ENCODE measurements around the gene MRPS23. TPM values are rescaled to one million over a fixed set of nuclear protein-coding genes. Genes with fewer than 3 reads are reported as not detected.

The MRPS23 gene
- total RNA-seq, 4 donors from 2014 or later = 24.3 to 47.2 (median 35.5) TPM

DNA sequence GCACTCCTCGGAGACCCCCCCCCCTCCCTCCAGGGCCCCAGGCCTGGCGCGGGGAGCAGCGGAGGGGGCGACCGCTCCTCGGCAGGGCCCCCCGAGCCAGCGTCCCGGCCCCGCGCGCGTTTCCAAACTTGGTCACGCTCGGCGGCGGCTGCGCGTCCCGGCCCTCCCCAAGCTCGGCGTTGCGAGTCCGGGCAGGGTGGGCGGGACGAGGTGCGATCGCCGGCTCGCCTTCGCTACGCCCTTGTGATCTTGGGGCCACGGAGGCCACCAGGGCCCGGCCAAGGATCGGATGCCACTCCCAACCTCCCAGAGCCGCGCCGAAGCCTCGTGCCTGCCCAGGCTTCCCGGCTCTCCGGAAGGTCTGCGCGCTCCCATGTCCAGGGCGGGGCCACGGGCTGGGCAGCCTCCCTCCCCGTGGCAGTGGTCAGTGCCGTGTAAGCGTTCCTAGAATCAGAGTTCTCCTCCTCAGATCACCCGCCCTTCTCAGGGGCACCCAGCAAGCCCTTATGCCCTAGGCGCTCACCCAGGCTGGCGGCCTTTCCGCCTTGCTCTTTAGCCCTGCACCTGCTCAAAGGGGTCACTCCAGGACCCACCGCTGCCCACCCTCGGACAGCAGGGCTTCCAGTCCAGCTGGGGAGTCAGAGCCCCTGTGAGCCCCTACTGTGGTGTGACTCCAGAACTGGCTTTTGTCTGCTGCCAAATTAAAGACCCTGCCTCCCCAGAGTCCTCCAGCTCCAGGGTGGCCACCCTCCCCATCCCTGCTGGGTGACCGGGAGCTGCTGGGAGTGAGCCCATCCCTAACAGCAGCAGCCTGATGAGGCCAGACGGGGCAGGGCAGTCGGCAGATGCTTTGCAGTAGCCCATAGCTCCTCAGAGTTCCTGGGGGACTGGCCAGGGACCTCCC, 12.2 kb upstream of the MRPS23 start:
- in situ Hi-C loops (cut with MboI; ENCODE audit: low sequenced_read_pairs in 4 of 4) = no loop called here
- Histone ChIP-seq H3K27ac (peak overlapping the region; percentile 85 to 94 (median 90)), H3K27me3 (no peaks in the 10 kb centered on the region), H3K4me1 (peaks cover 30 to 39% of the 10 kb centered on the region in 2 donors), H3K4me3 (peak overlapping the region; percentile 58 to 73 (median 66)), H3K36me3 (peaks cover 0 to 10% of the 10 kb centered on the region in 2 donors), H3K9me3 (no peaks in the 10 kb centered on the region)
- DNase-seq (peak; percentile 58 to 81), ATAC-seq (peak; percentile 60 to 62)
- intact Hi-C loops (cut with DNase I; ENCODE audit: low total_unique reads) = no loop called here
- peak; percentile 50 to 56 for TF ChIP-seq POLR2A (IDR thresholded peaks at IDR 0.05)
- TF ChIP-seq, protein P1, sequence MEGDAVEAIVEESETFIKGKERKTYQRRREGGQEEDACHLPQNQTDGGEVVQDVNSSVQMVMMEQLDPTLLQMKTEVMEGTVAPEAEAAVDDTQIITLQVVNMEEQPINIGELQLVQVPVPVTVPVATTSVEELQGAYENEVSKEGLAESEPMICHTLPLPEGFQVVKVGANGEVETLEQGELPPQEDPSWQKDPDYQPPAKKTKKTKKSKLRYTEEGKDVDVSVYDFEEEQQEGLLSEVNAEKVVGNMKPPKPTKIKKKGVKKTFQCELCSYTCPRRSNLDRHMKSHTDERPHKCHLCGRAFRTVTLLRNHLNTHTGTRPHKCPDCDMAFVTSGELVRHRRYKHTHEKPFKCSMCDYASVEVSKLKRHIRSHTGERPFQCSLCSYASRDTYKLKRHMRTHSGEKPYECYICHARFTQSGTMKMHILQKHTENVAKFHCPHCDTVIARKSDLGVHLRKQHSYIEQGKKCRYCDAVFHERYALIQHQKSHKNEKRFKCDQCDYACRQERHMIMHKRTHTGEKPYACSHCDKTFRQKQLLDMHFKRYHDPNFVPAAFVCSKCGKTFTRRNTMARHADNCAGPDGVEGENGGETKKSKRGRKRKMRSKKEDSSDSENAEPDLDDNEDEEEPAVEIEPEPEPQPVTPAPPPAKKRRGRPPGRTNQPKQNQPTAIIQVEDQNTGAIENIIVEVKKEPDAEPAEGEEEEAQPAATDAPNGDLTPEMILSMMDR (IDR thresholded peaks at IDR 0.05 in 4 of 5, conservative IDR thresholded peaks at IDR 0.05 in 1 of 5) = no peak

DNA sequence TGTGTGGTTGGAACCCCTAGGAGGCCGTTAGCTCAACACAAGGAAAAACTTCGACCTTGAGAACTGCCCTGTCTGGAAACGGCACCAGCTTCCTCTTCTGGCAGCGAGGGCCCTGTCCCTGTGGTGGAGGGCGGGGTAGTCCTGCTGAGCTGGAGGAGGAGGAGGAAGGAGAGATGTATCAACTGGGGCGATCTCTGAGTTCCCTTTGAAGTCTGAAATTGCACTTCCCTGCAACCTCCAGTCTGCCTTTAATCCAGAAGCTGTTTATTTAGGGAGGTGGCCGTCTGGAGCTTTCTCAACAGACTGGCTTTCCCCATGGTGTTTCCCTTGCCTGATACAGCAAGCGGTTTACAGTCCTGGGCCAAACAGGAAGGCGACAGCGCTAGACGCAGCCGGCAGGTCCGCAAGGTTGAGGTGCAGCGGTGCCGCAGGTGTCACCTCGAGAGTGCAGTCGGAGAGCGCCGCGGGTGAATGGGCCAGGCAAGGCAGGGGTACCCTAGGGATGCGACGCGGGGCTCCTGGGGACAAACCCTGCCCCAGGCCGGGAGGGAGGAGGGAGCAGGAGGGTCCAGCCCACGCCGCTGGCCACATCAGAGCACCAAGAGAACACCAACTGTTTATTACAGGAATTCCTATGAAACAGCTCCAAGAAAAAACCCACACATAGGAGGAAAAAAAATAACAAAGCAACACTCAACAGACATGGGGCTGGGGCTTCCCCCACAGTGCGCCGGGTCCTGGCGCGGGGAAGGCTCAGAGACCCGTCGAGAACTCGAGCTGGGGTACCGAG, 11.4 kb upstream of the MRPS23 start:
- H3K9me3 ChIP-seq = no peaks in the 10 kb centered on the region
- peak overlapping the region; percentile 85 to 94 (median 90) for H3K27ac ChIP-seq
- peaks cover 0 to 10% of the 10 kb centered on the region in 2 donors for H3K36me3 ChIP-seq
- intact Hi-C loops (cut with DNase I; ENCODE audit: low total_unique reads) = no loop called here
- DNase-seq (peak in 1 of 2 donors; percentile 78), ATAC-seq (peak; percentile 43 to 55)
- peak overlapping the region; percentile 58 to 73 (median 66) for H3K4me3 ChIP-seq
- peaks cover 30 to 39% of the 10 kb centered on the region in 2 donors for H3K4me1 ChIP-seq
- TF ChIP-seq, protein P1 (IDR thresholded peaks at IDR 0.05 in 4 of 5, conservative IDR thresholded peaks at IDR 0.05 in 1 of 5) = no peak
- TF ChIP-seq POLR2A (IDR thresholded peaks at IDR 0.05) = no peak
- no peaks in the 10 kb centered on the region for H3K27me3 ChIP-seq
- in situ Hi-C loops (cut with MboI; ENCODE audit: low sequenced_read_pairs in 4 of 4) = no loop called here

DNA sequence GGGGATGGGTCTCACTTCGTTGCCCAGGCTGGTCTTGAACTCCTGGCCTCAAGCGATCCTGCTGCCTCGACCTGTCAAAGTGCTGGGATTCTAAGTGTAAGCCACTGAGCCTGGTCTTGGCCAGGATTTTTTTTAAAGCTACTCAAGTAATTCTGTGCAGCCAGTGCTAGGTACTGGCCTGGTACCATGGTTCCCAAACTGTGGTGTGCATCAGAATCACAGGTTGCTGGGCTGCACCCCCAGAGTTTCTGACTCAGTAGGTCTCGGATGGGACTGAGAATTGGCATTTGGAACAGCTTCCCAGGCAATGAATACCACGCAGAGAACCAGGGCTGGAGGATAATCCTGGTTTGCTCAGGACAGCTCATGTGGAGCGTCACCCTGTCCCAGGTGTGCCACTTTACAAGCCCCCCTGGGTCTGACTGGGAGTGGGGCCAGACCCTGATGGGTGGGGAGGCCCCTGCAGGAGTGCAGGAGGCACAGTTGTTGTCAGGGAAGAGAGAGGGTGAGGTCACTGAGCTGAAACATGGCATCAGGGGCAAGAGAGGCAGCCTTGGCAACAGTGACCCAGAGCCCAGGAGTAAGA, 10.7 kb upstream of the MRPS23 start:
- H3K27ac ChIP-seq = peak overlapping the region; percentile 85 to 94 (median 90)
- H3K4me3 ChIP-seq = no peak overlapping the region
- TF ChIP-seq, protein P1 (IDR thresholded peaks at IDR 0.05 in 4 of 5, conservative IDR thresholded peaks at IDR 0.05 in 1 of 5) = no peak
- no peak for TF ChIP-seq POLR2A (IDR thresholded peaks at IDR 0.05)
- peaks cover 0 to 6% of the 10 kb centered on the region in 2 donors for H3K36me3 ChIP-seq
- ATAC-seq (no peak), DNase-seq (no peak)
- intact Hi-C loops (cut with DNase I; ENCODE audit: low total_unique reads) = no loop called here
- H3K4me1 ChIP-seq = peaks cover 30 to 39% of the 10 kb centered on the region in 2 donors
- in situ Hi-C loops (cut with MboI; ENCODE audit: low sequenced_read_pairs in 4 of 4) = no loop called here
- no peaks in the 10 kb centered on the region for H3K9me3 ChIP-seq
- no peaks in the 10 kb centered on the region for H3K27me3 ChIP-seq

DNA sequence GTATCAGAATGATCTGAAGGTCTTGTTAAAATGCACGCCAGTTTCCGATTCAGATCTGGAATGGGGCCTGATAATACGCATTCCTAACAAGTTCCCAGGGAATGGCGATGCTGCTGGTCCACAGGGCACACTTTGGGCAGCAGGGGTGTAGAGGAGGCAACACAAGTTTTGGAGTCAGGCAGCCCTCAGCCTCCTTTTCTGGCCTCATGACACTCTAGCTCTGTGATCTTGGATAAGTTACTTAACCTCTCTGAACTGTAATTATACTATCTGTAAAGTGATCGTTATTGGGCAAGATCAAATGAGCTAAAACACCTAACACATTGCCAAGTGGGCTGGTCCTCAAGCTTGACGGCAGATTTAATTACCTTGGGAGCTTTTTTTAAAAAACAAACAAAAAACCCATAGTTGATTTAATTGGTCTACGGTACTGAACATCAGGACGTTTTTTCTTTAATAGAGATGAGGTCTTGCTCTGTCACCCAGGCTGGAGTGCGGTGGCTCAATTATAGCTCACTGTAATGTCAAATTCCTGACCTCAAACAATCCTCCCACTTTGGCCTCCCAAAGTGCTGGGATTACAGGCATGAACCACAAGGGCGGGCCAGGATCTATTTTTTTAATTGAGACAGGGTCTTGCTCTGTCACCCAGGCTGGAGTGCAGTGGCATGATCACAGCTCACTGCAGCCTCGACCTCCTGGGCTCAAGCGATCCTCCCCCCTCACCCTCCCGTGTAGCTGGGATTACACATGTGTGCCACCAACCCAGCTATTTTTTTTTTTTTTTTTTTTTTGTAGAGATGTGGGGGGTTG, 10.0 kb upstream of the MRPS23 start:
- no peak for DNase-seq
- peak overlapping the region; percentile 85 to 94 (median 90) for H3K27ac ChIP-seq
- in situ Hi-C loops (cut with MboI; ENCODE audit: low sequenced_read_pairs in 4 of 4) = loop anchor here (5.0 to 10.0 kb wide), 3 partner anchors 137 to 257 kb away; no protein-coding TSS in a partner anchor
- intact Hi-C loops (cut with DNase I; ENCODE audit: low total_unique reads) = no loop called here
- no peaks in the 10 kb centered on the region for H3K27me3 ChIP-seq
- TF ChIP-seq POLR2A (IDR thresholded peaks at IDR 0.05) = no peak
- TF ChIP-seq, protein P1 (IDR thresholded peaks at IDR 0.05 in 4 of 5, conservative IDR thresholded peaks at IDR 0.05 in 1 of 5) = no peak
- peaks cover 30 to 39% of the 10 kb centered on the region in 2 donors for H3K4me1 ChIP-seq
- H3K36me3 ChIP-seq = no peaks in the 10 kb centered on the region
- no peak for ATAC-seq
- no peak overlapping the region for H3K4me3 ChIP-seq
- no peaks in the 10 kb centered on the region for H3K9me3 ChIP-seq
